Fibroblast of upper back skin (primary cell): ENCODE results near the gene EXOC3L1.

Experiments
- DNase-seq: peaks from one replicate; pipeline ENCODE4 v3.0.0-alpha.2; 2013

The EXOC3L1 gene

GRCh38 chr16:67198238-67198734 is 8.3 kb upstream of the EXOC3L1 start:
- DNase-seq: no peak

GRCh38 chr16:67197704-67198103 is 7.8 kb upstream of the EXOC3L1 start:
- DNase-seq: no peak

- no peak for DNase-seq
These were observed 6.9 kb upstream of the EXOC3L1 start for GRCh38 chr16:67196881-67197280.

GRCh38 chr16:67195676-67196075 is 5.7 kb upstream of the EXOC3L1 start:
- DNase-seq: no peak

- DNase-seq: no peak
These were observed 4.3 kb upstream of the EXOC3L1 start for GRCh38 chr16:67194260-67194659.

- no peak for DNase-seq
These were observed 3.6 kb upstream of the EXOC3L1 start for GRCh38 chr16:67193536-67193935.

GRCh38 chr16:67192781-67193361 is 2.9 kb upstream of the EXOC3L1 start:
- no peak for DNase-seq

GRCh38 chr16:67191995-67192681 is 2.2 kb upstream of the EXOC3L1 start, which contains the start of gene E2F4:
TSS of gene E2F4 (plus strand) at chr16:67192155. CDS start at chr16:67192228, 73 bp downstream.
- peak; percentile 88 for DNase-seq

- DNase-seq: no peak
These were observed 1.6 kb upstream of the EXOC3L1 start for GRCh38 chr16:67191411-67191994.

- DNase-seq: no peak
These were observed 788 bp upstream of the EXOC3L1 start for GRCh38 chr16:67190448-67191399.

- DNase-seq: no peak
These were observed 1.1 kb downstream of the EXOC3L1 start for GRCh38 chr16:67188798-67189197.

- no peak for DNase-seq
These were observed 1.6 kb downstream of the EXOC3L1 start for GRCh38 chr16:67188323-67188722.

GRCh38 chr16:67187175-67187890 is 2.6 kb downstream of the EXOC3L1 start:
- DNase-seq: no peak

GRCh38 chr16:67186550-67186950 is 3.4 kb downstream of the EXOC3L1 start:
- DNase-seq: no peak

- no peak for DNase-seq
These were observed 4.2 kb downstream of the EXOC3L1 start for GRCh38 chr16:67185651-67186134.

GRCh38 chr16:67184995-67185650 is 4.8 kb downstream of the EXOC3L1 start:
- peak; percentile 85 for DNase-seq

- DNase-seq: no peak
These were observed 5.4 kb downstream of the EXOC3L1 start for GRCh38 chr16:67184453-67184994.

GRCh38 chr16:67183627-67184452 is 6.1 kb downstream of the EXOC3L1 start, which contains the start of gene MATCAP1:
TSS of gene MATCAP1 (minus strand) at chr16:67183963. CDS start at chr16:67180610, 3,353 bp downstream.
- DNase-seq: peak; percentile 98

- DNase-seq: no peak
These were observed 6.7 kb downstream of the EXOC3L1 start for GRCh38 chr16:67183284-67183626.

- DNase-seq: no peak
These were observed 7.6 kb downstream of the EXOC3L1 start for GRCh38 chr16:67182288-67182687.
